ENCODE results near the gene TACC2. TPM values are rescaled to one million over a fixed set of nuclear protein-coding genes. Genes with fewer than 3 reads are reported as not detected.
A peak's percentile ranks its signal among the peaks of the same experiment; 100 is the strongest.

The TACC2 gene
- total RNA-seq, 1 donor from 2014 or later = 98.1 TPM

GRCh38 chr10:122293961-122294380 is 305.0 kb downstream of the TACC2 start:
- peak; percentile 89 for DNase-seq (ENCODE audit: low spot score)

DNA sequence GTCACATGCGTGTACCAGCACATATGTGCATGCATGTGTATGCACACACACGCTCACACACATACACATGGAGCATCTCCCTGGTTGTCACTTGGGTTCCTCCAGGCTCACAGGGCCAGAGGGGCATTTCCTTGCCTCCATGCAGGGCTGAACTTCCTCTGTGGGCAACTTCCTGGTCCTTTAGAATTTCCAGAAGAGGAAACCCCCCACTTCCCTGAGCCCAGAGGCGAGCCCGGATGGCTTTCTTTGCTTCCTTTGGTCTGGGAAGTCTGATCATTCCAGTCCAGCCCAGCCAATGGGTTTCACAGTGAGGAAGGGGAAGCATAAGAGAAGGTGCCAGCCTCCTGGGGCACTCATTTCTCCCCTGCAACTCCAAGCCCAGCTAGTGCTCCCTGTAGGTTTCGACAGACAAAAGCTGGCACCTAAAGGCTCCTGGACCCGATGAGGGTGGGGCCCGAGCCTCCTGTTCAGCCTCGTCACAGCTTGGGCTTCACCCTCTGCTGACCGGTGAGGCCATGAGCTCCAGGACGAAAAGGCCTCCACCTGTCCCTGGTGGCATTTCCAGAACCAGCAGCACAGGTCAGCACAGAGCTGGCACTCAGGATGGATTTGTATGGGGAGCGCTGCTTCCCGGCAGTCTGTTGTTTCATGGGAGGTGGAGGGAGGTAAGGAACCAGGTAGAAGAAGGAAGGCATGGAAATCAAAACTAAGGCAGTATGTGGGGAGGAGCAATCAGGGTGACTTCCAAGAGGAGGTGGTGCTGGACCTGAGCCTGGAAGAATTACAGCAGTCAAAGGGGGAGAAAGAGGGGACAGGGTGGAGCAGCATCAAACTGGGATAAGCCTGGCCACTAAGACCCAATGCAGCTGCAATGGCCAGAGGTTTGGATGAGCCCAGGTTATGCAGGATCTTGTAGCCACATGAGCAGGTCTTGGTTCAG is 305.8 kb downstream of the TACC2 start:
- no peak for DNase-seq (ENCODE audit: low spot score)

DNA sequence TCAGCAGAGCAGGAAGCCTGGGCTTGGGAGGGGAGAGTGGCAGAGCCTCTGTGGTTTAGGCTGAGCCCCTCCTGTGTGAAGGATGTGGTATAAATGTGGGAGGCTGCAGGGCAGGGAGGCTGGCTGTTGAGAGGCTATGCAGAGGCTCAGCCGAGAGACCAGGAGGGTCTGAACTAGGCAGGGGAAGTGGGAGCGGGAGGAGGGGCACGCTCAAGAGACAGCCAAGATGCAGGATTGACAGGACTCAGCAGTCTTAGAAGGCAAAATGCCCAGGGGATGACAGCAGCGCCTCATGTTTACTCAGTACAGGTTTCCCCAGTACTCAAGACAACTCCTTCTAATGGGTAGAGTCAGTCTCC is 306.5 kb downstream of the TACC2 start:
- DNase-seq (ENCODE audit: low spot score) = no peak

- DNase-seq (ENCODE audit: low spot score) = no peak
These were observed 307.6 kb downstream of the TACC2 start for GRCh38 chr10:122296363-122297120.

GRCh38 chr10:122297583-122297982 is 308.6 kb downstream of the TACC2 start:
- no peak for DNase-seq (ENCODE audit: low spot score)

- DNase-seq (ENCODE audit: low spot score) = no peak
These were observed 309.2 kb downstream of the TACC2 start for GRCh38 chr10:122298206-122298597.

GRCh38 chr10:122298598-122299301 is 309.8 kb downstream of the TACC2 start:
- peak; percentile 81 for DNase-seq (ENCODE audit: low spot score)

- no peak for DNase-seq (ENCODE audit: low spot score)
These were observed 310.6 kb downstream of the TACC2 start for GRCh38 chr10:122299423-122300075.

GRCh38 chr10:122301055-122301810 is 312.3 kb downstream of the TACC2 start:
- DNase-seq (ENCODE audit: low spot score) = no peak

DNA sequence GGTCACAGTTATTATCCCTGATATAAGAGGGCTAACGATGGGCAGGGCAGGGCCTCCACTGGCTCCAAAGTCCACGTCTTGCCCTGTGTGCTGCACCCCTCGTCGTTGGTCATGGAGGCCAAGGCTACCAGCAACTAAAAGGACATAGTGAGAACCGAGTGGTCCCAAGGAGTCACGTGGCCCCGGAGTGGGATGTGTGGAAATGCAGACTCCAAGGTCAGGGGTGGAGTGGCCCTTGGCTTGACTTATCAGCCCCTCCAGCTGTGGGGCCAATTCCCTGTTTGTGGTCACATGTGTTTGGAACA is 312.8 kb downstream of the TACC2 start:
- DNase-seq (ENCODE audit: low spot score) = no peak

DNA sequence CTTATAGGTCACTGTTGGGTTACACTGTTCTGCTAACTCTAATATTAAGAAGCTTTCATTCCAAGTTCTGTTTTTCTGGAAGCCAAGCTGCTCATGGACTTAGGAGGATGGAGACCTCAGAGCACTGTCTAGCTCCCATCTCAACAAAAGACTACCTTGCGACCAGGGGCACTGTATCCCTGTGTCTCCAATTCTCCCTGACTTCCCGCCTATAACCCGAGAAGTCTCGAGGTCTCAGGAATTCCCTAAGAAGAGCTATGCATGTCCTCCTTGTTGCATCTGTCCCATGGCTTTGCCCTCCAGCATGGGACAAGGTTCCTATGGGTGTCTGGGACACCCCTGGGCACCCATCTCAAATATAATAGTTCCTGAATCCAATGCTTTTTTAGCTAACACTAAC is 313.4 kb downstream of the TACC2 start:
- no peak for DNase-seq (ENCODE audit: low spot score)

DNA sequence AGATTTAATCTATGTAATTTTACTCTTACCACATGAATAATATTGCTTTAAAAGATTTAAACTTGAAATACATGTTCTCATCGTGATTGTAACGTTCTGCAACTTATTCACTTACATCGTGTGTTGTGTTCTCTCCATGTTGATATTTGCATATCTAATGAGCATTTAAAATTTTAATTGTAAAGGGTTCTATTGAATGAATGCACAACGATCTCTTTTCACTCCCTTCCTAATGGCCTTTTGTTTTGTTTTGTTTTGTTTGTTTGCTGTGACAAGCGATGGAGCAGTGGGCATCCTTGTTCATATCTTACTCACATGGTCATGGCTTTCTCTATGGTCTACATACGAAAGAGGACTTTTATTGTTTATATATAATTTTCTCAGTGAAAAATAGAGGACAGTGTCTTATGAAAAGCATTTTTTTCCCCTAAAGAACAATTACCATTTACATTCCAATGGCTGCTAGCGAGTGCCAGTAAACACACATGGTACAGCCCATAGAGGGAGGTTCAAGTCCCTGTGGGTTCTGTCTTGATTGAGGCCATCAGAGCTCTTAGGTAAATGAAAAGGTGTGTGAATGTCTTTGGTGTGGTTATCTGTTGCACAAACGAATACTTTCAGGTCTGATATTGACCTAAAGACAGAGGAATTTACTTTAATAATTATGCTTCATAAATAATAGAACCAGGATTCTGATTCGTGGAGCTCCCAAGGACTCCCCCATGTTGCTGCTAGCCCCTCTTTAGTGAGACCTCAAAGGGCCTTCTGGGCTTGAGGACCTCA is 314.5 kb downstream of the TACC2 start:
- no peak for DNase-seq (ENCODE audit: low spot score)

Other genes starting within 250 kb of the TACC2 start
- 36.0 TPM for gene ATE1, start 61.1 kb upstream of the TACC2 start, total RNA-seq
- 73.7 TPM for gene NSMCE4A, start 13.9 kb upstream of the TACC2 start, total RNA-seq

Measured in ureter (tissue), 1 donor.